Stomach smooth muscle (tissue), 2 donors: ENCODE results near the gene ERP44.
"Not testable (repeated sequence)": the region's sequence is repeated elsewhere in the genome, so short reads cannot be mapped to it uniquely, and the experiment has no call there.

Experiments
- H3K27ac ChIP-seq: one replicate; pipeline ENCODE4 v1.7.0; 2013; ENCODE audit warnings: mild to moderate bottlenecking, low read length, inconsistent platforms
- H3K27me3 ChIP-seq, 2 donors: one replicate each; pipeline ENCODE4 v1.7.0; 2013; ENCODE audit warnings: low read length in 2 of 2; ENCODE audit not compliant: insufficient read depth in 2 of 2, control insufficient read depth in 1 of 2
- H3K36me3 ChIP-seq, 2 donors: one replicate each; pipeline ENCODE4 v1.7.0; 2013; ENCODE audit warnings: low read length in 2 of 2; ENCODE audit not compliant: control insufficient read depth in 2 of 2, insufficient read depth in 2 of 2
- H3K4me1 ChIP-seq: one replicate; pipeline ENCODE4 v1.7.0; 2013; ENCODE audit warnings: low read length; ENCODE audit not compliant: control insufficient read depth, insufficient read depth
- H3K4me3 ChIP-seq, 2 donors: one replicate each; pipeline ENCODE4 v1.7.0; 2013; ENCODE audit warnings: low read length in 2 of 2
- H3K9ac ChIP-seq, 2 donors: one replicate each; pipeline ENCODE4 v1.7.0; 2013; ENCODE audit warnings: low read length in 2 of 2, mild to moderate bottlenecking in 1 of 2
- H3K9me3 ChIP-seq, 2 donors: one replicate each; pipeline ENCODE4 v1.7.0; 2013; ENCODE audit warnings: low read length in 2 of 2; ENCODE audit not compliant: control insufficient read depth in 2 of 2
- donor health status: healthy.
- donor health status: Pancreatic carcinoma.

ERP44 gene

GRCh38 chr9:100069068-100069467, 29.7 kb downstream of the ERP44 start:
- H3K9me3 ChIP-seq, H3K27ac ChIP-seq, H3K4me1 ChIP-seq, H3K9ac ChIP-seq, H3K36me3 ChIP-seq, H3K27me3 ChIP-seq, H3K4me3 ChIP-seq: not testable (repeated sequence)

GRCh38 chr9:100067990-100068389, 30.8 kb downstream of the ERP44 start:
- H3K9ac ChIP-seq, H3K4me1 ChIP-seq, H3K4me3 ChIP-seq, H3K27ac ChIP-seq, H3K9me3 ChIP-seq, H3K36me3 ChIP-seq, H3K27me3 ChIP-seq: not testable (repeated sequence)

- Histone ChIP-seq H3K9ac (no peak overlapping the region), H3K27ac (no peak overlapping the region), H3K36me3 (no peaks in the 10 kb centered on the region), H3K4me3 (no peak overlapping the region), H3K4me1 (no peaks in the 10 kb centered on the region), H3K9me3 (no peaks in the 10 kb centered on the region), H3K27me3 (no peaks in the 10 kb centered on the region)
These were observed 32.3 kb downstream of the ERP44 start for GRCh38 chr9:100066539-100066938.

- Histone ChIP-seq H3K9me3 (no peaks in the 10 kb centered on the region), H3K9ac (no peak overlapping the region)
These were observed 33.8 kb downstream of the ERP44 start for GRCh38 chr9:100064872-100065581.

GRCh38 chr9:100063185-100063584, 35.6 kb downstream of the ERP44 start:
- H3K27me3 ChIP-seq = no peaks in the 10 kb centered on the region

More at GRCh38 chr9:100064872-100065581, 33.8 kb downstream of the ERP44 start:
- no peak overlapping the region for H3K27ac ChIP-seq
- H3K27me3 ChIP-seq = no peaks in the 10 kb centered on the region
- H3K4me3 ChIP-seq = no peak overlapping the region
- no peaks in the 10 kb centered on the region for H3K4me1 ChIP-seq
- no peaks in the 10 kb centered on the region for H3K36me3 ChIP-seq

GRCh38 chr9:100062683-100063082, 36.1 kb downstream of the ERP44 start:
- H3K4me3 ChIP-seq, H3K9ac ChIP-seq, H3K36me3 ChIP-seq, H3K27me3 ChIP-seq, H3K27ac ChIP-seq, H3K4me1 ChIP-seq, H3K9me3 ChIP-seq: not testable (repeated sequence)

More at GRCh38 chr9:100063185-100063584, 35.6 kb downstream of the ERP44 start:
- peaks cover 0 to 4% of the 10 kb centered on the region in 2 donors for H3K36me3 ChIP-seq
- H3K4me3 ChIP-seq = no peak overlapping the region
- no peak overlapping the region for H3K9ac ChIP-seq
- no peaks in the 10 kb centered on the region for H3K9me3 ChIP-seq
- no peaks in the 10 kb centered on the region for H3K4me1 ChIP-seq
- H3K27ac ChIP-seq = no peak overlapping the region

GRCh38 chr9:100058699-100059579, 39.9 kb downstream of the ERP44 start:
- Histone ChIP-seq H3K4me3 (no peak overlapping the region), H3K27me3 (no peaks in the 10 kb centered on the region), H3K9ac (no peak overlapping the region), H3K27ac (no peak overlapping the region), H3K36me3 (peaks cover 0 to 8% of the 10 kb centered on the region in 2 donors), H3K9me3 (no peaks in the 10 kb centered on the region), H3K4me1 (no peaks in the 10 kb centered on the region)

GRCh38 chr9:100057624-100058023, 41.2 kb downstream of the ERP44 start:
- H3K27ac ChIP-seq = no peak overlapping the region
- no peaks in the 10 kb centered on the region for H3K9me3 ChIP-seq
- no peaks in the 10 kb centered on the region for H3K27me3 ChIP-seq
- H3K4me3 ChIP-seq = no peak overlapping the region
- H3K36me3 ChIP-seq = peaks cover 0 to 8% of the 10 kb centered on the region in 2 donors
- H3K9ac ChIP-seq = no peak overlapping the region
- no peaks in the 10 kb centered on the region for H3K4me1 ChIP-seq

- H3K27me3 ChIP-seq = no peaks in the 10 kb centered on the region
- H3K9me3 ChIP-seq = no peaks in the 10 kb centered on the region
- no peak overlapping the region for H3K4me3 ChIP-seq
- H3K9ac ChIP-seq = no peak overlapping the region
- H3K36me3 ChIP-seq = peaks cover under 1 to 8% of the 10 kb centered on the region in 2 donors
- no peak overlapping the region for H3K27ac ChIP-seq
- no peaks in the 10 kb centered on the region for H3K4me1 ChIP-seq
These were observed 42.2 kb downstream of the ERP44 start for GRCh38 chr9:100056561-100056960.

GRCh38 chr9:100052375-100052774, 46.4 kb downstream of the ERP44 start:
- Histone ChIP-seq H3K36me3 (peaks cover 4 to 6% of the 10 kb centered on the region in 2 donors), H3K4me3 (no peak overlapping the region), H3K27ac (no peak overlapping the region), H3K27me3 (no peaks in the 10 kb centered on the region), H3K9ac (no peak overlapping the region), H3K9me3 (no peaks in the 10 kb centered on the region), H3K4me1 (no peaks in the 10 kb centered on the region)

GRCh38 chr9:100049551-100049950, 49.2 kb downstream of the ERP44 start:
- no peaks in the 10 kb centered on the region for H3K9me3 ChIP-seq
- H3K27me3 ChIP-seq = no peaks in the 10 kb centered on the region
- H3K4me3 ChIP-seq = no peak overlapping the region
- no peak overlapping the region for H3K27ac ChIP-seq
- peaks cover 4 to 6% of the 10 kb centered on the region in 2 donors for H3K36me3 ChIP-seq
- no peak overlapping the region for H3K9ac ChIP-seq
- H3K4me1 ChIP-seq = no peaks in the 10 kb centered on the region
